ENCODE measurements around the gene EPHB1. TPM values are rescaled to one million over a fixed set of nuclear protein-coding genes. Genes with fewer than 3 reads are reported as not detected.
"Not testable (repeated sequence)": the region's sequence is repeated elsewhere in the genome, so short reads cannot be mapped to it uniquely, and the experiment has no call there.

EPHB1 gene
- total RNA-seq, 1 donor from 2014 or later = 0.33 TPM

DNA sequence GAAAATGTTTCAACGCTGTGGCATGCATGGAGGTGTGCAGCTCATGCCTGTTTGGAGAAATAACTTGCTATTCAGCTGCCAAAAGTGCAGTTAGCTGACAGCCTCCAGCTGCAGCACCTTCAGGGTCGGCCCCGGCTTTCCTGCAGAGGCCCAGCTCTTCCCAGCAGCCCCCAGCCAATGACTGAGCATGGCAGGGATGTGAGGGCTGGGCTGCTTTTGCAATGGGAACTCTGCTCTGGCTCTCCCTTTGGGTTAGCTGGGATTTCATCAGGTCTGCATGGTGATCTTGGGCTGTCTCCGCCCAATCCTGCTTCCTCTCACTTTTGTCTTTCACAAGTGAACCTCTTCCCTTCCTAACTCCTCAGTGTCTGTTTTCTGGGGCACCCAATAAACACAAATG lies 396.6 kb downstream of the EPHB1 start:
- no peak for DNase-seq (ENCODE audit: low read depth, low spot score)

DNA sequence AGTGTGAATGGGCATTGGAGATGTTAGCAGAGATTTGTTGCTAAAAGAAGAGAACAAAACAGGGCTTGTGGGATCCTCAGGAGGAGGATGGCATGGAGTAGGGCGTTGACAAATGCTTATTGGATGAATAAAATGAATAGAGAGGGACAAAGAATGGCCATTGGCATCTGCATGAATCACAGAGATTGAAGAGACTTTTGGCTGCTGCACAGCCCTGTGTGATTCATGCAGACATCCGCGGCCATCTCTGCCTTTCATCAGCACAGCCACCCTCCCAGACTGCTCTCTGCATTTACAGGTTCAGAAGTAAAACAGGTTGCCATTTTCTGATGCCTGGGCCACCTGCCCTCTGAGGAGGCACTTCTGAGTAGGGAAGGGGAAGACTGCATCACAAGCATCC lies 397.9 kb downstream of the EPHB1 start:
- DNase-seq (ENCODE audit: low read depth, low spot score) = no peak

DNA sequence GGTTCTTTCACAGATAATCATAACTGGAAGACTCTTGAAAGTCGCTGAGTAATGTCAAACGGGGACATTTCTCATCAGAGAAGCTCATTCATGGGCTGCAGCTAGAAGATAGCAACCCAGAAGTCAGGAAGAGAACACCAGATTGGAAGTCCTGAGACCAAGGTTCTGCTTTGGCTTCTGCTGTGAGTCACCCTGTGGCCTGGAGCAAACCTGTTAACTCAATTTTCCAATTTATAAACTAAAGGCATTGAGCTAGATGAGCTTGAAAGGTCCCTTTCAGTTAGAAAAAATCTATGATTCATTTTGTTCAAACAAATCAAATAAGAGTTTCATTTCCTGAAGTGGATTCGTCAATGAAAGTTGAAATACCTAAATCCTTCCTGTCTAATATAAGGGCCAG lies 402.2 kb downstream of the EPHB1 start:
- no peak for DNase-seq (ENCODE audit: low read depth, low spot score)

DNA sequence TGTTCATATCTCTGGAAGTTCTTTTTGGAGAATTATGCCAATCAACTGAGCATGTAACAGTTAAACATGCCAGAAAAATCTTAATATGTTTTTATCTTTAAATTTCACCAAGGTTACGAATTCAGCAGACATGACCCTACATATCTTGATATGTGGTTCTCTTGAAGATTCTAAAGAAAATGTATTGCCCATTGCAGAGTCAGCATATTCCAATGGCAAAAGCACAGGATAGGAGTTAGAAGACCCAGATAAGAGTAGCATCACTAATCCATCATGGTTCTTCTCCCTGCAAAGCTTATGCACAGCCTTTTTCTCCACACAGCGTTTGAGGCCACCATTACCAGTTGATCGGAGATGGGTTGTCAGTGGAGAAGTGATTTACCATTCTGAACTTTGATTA lies 402.8 kb downstream of the EPHB1 start:
- no peak for DNase-seq (ENCODE audit: low read depth, low spot score)

DNA sequence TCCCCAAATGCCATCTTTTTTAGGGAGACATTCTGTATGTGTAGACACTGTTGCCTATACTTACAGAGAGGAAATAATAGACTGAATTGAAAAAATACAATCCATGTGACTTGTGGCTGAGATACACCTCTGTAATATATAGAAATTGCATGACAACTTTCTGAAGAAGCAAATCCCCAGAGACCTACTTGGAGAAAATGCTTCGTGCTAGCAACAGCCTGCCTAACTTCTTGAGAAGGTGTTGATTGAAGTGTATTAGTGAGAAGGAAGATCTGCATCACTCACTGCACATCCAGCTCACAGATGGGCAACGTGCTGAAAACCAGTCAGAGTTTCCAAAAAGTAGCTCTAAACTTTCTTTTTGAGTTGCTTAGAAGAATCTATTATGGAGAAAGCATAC lies 404.1 kb downstream of the EPHB1 start:
- no peak for DNase-seq (ENCODE audit: low read depth, low spot score)

DNA sequence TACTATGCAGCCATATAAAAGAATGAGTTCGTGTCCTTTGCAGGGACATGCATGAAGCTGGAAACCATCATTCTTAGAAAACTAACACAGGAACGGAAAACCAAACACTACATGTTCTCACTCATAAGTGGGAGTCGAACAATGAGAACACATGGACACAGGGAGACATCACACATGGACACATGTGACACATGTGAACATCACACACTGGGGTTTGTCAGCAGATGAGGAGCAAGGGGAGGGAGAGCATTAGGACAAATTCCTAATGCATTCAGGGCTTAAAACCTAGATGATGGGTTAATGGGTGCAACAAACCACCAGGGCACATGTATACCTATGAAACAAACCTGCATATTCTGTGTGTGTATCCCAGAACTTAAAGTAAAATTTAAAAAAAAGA lies 408.0 kb downstream of the EPHB1 start:
- no peak for DNase-seq (ENCODE audit: low read depth, low spot score)

DNA sequence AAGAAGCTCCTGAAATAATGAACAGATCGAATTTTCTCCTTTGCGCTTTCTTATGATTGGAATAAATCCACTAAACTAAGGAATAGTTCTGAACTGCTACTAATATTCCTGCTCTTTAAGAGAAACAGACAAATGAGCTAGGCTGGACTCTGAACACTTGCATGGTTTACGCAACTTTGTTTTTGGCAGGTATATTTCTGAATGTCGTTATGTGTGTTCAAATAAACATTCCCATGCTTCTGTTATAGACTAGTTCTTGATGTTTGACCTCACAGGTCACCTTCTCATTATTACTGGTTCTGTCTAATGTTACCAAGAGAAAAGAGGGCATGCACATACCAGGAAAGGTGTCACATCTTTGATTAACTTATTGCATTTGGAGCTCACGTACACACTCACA lies 418.2 kb downstream of the EPHB1 start:
- DNase-seq (ENCODE audit: low read depth, low spot score) = no peak

DNA sequence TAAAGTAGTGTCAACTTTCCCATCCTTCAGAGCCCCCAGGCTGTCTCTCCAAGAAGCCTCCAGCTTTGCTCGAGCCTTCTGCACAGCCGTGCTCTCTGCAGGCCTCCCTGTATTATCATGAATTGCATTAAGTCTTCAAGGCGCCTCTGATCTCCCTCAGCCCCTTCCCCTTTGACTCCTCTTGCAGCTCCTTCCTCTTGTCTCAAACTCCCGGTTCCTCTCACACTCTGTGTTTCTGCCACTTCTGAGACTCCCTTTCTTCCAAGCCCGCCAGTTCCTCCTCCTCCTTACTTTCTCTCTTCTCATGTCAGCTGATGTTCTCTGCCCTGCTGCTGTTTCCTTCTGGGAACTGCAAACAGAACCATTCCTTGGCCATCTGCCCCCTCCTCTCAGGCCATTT lies 418.8 kb downstream of the EPHB1 start:
- DNase-seq (ENCODE audit: low read depth, low spot score) = no peak

DNA sequence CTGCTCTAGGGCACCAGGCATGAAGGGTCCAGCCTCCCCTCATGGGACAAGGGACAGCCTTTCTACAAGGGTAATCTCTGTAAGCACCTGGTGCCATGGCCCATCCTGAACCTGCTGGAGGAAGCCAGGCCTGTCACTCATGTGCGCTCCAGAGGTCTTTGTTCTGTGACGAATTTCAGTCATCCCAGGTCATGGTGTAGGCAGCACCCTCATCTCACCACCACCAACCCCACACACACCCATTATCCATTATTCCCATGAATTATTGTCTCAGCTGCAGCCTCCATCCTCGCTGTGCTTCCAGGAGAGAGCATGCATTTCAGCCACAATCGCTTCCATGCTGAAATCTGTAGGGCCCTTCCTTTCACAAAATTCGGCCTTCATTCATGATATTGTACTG lies 419.3 kb downstream of the EPHB1 start:
- DNase-seq (ENCODE audit: low read depth, low spot score) = no peak

DNA sequence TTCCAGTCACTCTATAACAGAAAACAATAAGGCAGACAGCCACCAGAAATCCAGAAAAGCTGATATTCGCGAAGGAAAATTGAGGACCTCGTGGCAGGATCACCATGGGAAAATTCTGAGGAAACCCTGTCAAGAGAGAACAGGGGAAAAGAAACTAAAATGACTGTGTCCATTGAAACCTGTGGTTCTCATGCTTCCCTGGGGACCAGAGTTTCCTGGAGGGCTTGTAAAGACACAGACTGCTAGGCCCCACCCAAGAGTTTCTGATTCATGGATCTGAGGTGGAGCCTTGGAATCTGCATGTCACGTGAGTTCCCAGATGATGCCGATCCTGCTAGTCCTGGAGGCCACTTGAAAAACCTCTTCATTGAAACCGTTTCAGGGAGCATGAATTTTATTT lies 420.5 kb downstream of the EPHB1 start:
- no peak for DNase-seq (ENCODE audit: low read depth, low spot score)

DNA sequence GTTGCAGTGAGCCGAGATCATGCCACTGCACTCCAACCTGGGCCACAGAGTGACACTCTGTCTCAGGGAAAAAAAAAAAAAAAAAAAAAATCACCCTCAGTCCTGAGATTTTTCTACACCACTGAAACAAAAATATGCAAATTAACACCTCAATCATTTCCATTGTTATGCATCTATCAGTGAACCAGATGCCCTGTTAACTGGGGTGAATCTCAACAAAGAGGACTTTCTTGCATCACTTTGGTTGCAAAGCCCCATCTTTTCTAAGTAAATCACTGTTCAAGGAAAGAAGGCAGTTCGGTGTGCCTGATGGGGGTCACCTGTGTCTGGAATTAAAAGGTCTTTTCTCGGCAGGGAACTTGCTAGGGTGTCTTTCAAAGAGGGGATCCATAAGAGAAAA lies 421.6 kb downstream of the EPHB1 start:
- DNase-seq (ENCODE audit: low read depth, low spot score) = no peak

DNA sequence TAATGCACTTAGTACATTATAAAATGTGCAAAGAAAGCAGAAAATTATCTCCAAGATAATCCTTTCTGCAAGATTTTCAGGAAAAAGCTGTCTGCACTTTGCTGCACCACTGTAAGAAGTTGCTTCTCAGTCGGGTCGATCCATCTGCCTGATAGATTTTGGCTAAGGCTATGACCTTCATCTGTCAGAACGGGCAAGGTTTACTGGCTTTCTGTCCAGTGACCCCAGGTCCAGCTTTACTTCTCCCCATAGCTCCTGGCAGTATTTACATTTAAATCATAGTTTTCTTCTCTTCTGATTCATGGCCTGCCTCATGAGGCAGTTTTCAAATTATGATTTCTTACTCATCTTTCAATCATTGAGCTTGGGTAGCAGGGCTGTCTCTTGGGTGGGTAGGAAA lies 422.7 kb downstream of the EPHB1 start:
- no peak for DNase-seq (ENCODE audit: low read depth, low spot score)

DNA sequence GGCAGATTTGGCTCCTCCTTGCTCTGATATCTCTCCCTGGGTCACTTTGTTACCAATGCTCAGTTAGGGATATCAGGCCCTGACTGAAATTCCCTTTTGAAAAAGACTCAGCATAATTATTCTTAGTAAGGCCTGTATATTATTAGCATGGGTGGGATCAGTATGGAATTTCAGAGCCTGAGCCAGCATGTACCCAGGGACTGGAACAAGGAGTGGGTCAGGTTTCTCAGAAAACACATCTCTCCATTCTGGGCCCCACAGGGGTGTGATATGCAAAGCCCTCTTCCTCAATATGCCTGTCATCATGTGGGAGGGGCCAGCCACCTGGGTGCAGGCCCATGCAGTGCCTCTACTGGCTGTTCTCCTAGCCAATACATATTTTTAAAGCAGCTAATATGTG lies 423.2 kb downstream of the EPHB1 start:
- no peak for DNase-seq (ENCODE audit: low read depth, low spot score)

DNA sequence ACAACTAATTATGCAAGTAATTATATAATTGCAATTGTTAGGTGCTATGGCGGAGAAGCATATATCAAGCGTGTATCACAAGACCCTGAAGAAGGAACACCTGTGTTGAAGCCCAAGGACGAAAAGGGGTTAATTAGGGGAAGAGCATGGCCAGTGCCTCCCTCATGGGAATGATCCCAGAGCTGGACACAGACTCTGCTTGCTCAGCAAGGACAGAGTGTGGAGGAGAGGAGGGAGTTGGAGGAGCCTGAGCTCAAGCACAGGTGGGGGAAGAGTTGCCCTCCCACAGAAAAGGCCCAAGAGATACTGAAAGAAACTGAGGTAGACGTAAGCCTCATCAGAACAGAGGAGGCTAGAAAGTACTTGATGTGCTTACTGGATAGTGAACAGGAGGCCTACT lies 423.7 kb downstream of the EPHB1 start:
- DNase-seq (ENCODE audit: low read depth, low spot score) = no peak

DNA sequence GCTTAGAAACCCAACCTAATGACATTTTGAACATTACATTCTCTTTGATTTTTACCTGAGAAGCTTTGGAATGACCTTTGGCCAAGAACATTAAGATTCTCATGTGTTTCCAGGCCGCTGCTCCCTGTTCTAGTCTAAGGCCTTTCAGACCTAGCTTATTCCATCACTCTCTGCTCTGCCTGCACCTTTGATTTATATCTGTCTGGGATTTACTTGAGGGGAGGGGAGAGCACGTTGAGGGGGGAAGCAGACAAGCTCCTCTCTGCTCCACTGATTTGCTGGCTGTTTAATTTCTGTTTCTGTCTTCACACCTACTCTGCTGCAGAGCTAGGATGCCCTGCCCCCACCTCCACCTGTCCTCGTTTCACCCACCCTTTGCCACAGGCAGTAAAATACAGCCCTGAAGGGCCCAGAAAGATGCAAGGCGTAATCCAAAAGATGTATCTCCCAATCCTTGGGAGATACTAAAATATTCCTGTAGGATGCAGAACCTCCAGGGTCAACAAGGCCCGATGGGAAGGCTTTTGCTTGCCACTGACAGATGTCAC lies 429.8 kb downstream of the EPHB1 start:
- DNase-seq (ENCODE audit: low read depth, low spot score) = no peak

DNA sequence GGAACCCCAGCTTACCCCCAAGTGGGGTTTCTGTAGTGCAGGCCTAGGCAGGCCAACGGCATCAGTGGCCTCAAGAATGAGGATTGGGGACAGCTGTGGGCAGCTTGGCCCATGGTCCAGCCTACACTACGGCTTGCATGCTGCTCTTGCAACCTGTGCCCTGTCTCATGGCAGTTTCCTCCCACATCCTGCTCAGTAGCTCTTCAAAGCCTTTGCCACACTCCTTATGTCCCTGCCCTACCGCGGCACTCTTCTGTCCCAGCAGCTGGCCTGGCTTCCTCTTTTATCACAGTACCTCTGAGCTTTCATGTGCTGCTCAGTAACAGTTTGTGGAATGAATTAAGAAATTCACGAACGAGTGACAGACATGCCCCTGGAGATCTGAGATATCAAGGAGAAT lies 431.0 kb downstream of the EPHB1 start:
- DNase-seq (ENCODE audit: low read depth, low spot score) = no peak

DNA sequence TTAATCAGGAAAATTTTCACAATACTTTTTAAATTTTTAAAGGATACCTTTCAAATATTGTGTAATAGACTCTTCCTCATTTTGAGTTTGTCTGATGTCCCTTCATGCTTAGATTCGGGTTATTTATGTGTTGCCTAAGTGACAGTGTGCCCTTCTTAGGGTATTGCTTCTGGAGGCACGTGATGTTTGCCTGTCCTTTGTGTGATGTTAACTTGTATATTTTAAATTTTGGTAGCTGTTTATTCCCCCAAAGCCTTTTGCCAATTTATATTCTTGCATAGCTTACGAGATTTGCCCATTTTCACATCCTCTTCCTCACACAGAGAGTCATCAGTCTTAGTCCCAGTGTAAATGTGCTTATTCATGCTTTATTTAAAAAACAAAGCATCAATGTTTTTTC lies 433.1 kb downstream of the EPHB1 start:
- DNase-seq (ENCODE audit: low read depth, low spot score) = no peak

DNA sequence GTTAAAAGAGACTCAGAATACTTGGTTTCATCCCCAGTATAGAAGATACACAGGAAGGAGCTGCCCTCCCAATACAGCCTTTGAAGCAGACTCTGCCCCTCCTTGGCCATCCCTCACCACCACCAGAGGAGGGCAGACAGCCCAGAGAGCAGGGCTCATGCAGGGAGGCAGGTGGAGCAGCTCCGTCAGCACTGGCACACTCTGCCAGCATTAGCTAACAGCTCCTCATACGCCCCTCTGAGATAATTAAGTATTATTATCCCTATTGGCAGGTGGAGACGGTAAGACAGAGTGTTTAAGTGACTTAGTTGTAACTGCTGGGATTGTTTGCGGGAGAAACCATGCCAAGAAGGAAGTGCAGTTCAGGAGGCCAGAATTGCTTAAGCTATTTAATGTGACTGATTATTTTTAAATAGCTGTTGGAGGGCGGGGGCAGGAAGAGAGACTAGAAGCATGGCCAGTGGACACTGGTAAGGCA lies 434.0 kb downstream of the EPHB1 start:
- no peak for DNase-seq (ENCODE audit: low read depth, low spot score)

DNA sequence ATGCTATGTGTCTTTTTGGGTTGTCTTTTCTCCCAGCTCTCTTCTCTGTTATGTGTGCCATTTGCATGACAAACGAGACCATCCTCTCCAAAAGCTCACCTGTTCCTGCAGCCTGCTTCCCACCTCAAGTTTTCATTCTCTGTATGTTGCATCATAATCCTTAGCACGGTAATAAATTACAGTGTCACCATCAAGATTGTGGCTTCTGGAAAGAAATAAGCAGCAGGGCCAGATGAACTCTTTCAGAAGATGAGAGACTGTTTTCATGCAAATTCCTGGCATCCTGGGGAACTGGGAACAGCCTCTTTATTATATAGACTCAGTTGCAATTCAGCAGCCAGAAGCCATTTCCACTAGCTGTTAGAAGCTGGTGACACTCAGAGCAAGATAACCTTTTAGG lies 436.7 kb downstream of the EPHB1 start:
- DNase-seq (ENCODE audit: low read depth, low spot score) = no peak

DNA sequence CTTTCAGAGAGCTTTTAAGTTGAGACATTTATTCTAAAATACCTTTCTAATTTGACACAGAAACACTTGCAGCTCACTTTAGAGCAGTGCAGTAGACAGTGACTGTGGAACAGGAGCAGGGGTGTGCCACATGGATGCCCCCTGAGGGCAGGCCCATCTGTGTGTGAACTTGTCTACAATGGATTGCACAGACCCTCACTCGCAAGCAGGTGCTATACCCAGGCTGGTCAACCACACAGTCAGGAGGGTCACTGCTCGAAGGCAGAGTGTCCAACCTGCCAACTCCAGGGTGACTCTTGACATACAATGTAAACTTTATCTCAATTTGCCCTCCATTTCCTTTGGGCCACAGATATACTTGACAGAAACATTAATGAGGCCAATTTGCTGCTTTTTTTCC lies 437.2 kb downstream of the EPHB1 start:
- no peak for DNase-seq (ENCODE audit: low read depth, low spot score)

DNA sequence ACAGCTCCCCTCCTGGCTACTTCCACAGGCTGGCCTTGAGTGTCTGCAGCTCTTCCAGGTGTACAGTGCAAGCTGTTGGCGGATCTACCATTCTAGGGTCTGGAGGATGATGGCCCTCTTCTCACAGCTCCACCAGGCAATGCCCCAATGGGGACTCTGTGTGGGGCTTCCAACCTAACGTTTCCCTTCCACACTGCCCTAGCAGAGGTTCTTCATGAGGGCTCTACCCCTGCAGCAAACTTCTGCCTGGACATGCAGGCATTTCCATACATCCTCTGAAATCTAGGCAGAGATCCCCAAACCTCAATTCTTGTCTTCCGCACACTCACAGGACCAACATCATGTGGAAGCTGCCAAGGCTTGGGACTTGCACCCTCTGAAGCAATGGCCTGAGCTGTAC lies 438.4 kb downstream of the EPHB1 start:
- DNase-seq (ENCODE audit: low read depth, low spot score) = not testable (repeated sequence)

DNA sequence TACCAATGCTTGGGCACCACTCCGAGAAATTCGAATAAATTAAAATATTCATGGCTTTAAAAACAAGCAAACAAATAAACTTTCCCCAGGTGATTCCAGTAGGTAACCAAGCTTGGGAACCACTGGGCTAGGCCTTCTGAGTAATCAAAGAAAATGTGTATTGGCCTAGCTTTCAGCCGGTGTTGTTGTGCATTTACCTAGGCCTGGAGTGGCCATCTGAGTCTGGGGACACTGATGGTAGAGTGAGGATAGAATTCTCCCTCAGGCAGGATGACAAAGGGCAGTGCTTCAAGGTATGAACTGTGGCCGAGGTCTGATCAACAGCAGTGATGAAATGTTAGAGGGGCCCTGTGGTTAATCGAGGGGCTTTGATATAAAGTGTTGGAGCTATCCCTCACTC lies 440.5 kb downstream of the EPHB1 start:
- DNase-seq (ENCODE audit: low read depth, low spot score) = no peak

DNA sequence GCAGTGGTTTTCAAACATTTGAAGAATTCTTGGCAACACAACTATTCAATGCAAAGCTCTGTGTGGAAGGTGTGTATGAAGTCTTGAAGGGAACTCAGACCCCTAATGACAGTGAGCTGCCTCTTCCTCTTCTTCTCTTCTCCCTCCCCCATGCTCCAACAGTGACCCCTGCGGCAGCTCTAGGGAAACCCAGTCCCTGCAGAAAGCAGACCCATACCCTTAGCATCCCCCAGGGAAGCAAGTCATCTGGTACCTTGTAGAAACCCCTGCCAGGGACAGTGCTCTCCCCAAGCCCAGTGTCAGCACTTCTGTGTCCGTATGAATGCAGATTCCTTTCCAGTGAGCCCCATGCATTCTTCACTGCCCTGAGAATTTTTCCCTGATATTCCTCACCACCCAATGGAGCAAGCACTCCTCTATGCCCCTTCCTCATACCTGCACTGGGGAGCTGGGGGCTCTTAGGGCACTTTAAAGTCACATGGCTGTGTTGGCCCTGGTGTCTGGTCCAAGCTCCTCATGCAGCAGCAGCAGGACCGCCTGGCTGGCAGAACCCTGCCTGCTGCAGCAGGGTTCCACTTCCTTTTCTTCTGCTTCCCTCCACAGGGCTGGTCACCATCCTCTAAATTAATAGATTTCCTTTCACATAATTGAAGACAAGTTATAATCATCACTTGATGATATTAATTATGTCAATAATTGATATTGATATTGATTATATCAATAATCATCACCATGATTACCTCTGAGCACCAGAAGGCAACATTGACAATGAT lies 442.5 kb downstream of the EPHB1 start:
- DNase-seq (ENCODE audit: low read depth, low spot score) = no peak
